ENCODE measurements around the gene SCN5A. TPM values are rescaled to one million over a fixed set of nuclear protein-coding genes. Genes with fewer than 3 reads are reported as not detected.

SCN5A gene
- total RNA-seq, 1 donor from 2014 or later: 1.2 TPM

GRCh38 chr3:38628835-38629234, 20.7 kb downstream of the SCN5A start:
- FAIRE-seq (no peak), DNase-seq (ENCODE audit: low spot score in 2 of 2) (no peak)

DNA sequence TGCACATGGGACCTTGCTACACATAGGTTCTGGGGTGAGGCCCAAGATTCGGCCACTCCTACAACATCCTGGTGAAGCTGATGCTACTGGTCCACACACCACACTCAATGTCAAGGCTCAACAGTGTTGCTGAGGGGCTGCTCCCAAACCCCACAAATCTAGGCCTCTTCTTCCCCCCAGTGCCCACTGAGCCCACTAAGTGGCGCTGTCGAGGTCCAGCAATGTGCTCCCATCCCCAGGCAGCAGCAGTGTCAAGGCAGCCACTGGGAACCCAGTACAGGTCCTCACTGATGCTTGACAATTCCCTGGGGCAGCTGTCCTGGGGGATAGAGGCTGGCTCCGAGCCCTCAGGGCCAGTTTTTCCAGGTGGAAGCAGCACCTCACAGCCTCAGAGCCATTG, 21.5 kb downstream of the SCN5A start:
- DNase-seq (ENCODE audit: low spot score in 2 of 2) (no peak), FAIRE-seq (no peak)

DNA sequence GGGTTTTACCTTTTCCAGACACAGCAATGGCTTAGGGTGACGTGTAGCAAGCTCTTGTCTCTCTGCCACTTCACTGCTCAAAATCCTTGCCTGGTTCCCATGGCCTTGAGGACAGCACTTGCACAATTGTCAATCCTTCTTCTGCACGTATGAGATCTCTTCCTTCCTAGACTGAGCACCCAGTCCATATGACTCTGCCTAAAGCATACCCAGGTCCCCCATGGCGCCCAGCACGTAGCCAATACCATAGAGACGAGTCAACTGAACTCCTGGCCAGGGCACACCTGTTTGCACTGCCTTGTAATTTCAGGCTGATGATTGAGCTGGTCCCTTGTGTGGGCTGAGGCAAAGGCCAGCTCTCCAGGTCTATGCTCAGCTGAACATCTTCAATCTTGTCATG, 23.3 kb downstream of the SCN5A start:
- FAIRE-seq (no peak), DNase-seq (ENCODE audit: low spot score in 2 of 2) (no peak)

- DNase-seq (ENCODE audit: low spot score in 2 of 2) (no peak), FAIRE-seq (no peak)
These were observed 25.9 kb downstream of the SCN5A start for GRCh38 chr3:38623539-38623938.

- FAIRE-seq: no peak
These were observed 27.2 kb downstream of the SCN5A start for GRCh38 chr3:38622336-38622735.

GRCh38 chr3:38620236-38620635, 29.3 kb downstream of the SCN5A start:
- FAIRE-seq (no peak), DNase-seq (ENCODE audit: low spot score in 2 of 2) (no peak)

More at GRCh38 chr3:38622336-38622735, 27.2 kb downstream of the SCN5A start:
- DNase-seq (ENCODE audit: low spot score in 2 of 2): no peak

DNA sequence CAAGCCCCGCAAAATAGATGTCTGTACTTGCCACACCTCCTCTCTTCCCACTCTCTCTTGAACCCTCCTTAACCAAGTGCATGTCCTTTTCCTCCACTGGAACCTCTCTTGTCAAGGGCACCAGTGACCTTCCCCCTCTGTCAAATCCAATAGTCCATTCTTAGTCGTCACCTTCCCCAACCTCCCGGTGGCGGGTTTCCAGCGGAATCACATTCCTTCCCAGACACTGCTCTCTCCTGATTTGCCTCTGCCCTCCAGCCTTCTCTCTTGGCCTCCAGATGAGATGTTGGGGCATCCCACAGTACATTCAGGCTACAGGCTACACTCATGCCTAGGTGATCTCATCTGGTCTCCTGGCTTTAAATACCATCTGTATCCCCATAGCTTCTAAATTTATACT, 31.1 kb downstream of the SCN5A start:
- FAIRE-seq (no peak), DNase-seq (ENCODE audit: low spot score in 2 of 2) (no peak)

- DNase-seq (ENCODE audit: low spot score in 2 of 2): no peak
These were observed 31.9 kb downstream of the SCN5A start for GRCh38 chr3:38617586-38617985.

GRCh38 chr3:38617137-38617536, 32.4 kb downstream of the SCN5A start:
- no peak for DNase-seq (ENCODE audit: low spot score in 2 of 2)
- FAIRE-seq: no peak

More at GRCh38 chr3:38617586-38617985, 31.9 kb downstream of the SCN5A start:
- FAIRE-seq: no peak

- FAIRE-seq (no peak), DNase-seq (ENCODE audit: low spot score in 2 of 2) (no peak)
These were observed 32.8 kb downstream of the SCN5A start for GRCh38 chr3:38616658-38617057.

- FAIRE-seq (no peak), DNase-seq (ENCODE audit: low spot score in 2 of 2) (no peak)
These were observed 33.4 kb downstream of the SCN5A start for GRCh38 chr3:38616111-38616510.

DNA sequence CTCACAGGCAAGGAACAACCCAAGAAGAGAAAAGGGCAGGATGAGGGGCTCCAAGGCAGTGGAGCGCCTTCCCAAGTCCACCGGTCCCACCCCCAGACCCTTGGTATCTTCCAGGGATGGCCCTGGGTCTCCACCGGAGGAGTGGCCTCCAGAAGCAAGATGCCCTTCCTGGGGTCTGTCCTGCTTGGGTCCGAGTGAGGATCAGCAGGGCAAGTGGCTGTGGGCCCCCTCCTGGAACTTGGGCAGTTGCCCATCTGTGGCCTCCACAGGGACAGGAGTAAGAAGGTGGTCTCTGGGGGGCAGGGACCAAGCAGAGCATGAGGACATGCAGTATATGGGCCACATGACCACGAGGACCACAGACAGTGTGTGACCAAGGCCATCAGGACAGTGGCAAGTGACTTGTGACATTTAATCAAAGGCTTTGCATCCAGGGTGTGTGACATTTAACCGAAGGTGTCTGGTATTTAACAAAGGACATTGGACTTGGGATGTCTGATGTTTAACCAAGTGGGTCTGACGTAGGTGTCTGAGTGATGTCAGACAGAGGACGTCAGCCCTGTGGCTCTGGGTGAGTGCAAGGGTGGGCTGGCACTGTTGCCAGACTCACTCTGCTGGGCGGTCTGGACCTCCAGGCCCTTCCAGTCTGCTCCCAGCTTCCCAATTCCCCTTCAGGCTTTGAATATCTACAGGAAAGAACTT, 34.7 kb downstream of the SCN5A start:
- DNase-seq (ENCODE audit: low spot score in 2 of 2): no peak
- no peak for FAIRE-seq

DNA sequence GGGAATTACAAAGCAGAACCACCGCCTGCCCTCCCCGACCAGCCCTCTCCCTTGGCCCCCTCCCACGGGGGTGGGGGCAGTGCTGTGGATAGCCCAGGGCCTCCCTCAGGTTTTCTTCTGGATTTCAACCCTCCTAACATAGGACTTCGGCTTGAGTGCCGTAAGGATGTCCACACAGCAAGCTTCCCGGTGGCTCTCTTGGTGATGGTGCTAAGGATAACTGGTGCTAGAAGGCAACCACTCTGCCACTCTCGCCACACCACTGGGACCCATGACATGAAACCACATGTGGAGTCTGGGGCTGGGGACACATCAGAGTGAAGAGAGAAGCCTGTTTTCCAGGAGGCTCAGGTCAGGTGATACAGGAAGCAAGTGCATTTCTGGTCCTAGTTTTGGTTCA, 35.4 kb downstream of the SCN5A start:
- DNase-seq (ENCODE audit: low spot score in 2 of 2): no peak
- FAIRE-seq: no peak

- FAIRE-seq (no peak), DNase-seq (ENCODE audit: low spot score in 2 of 2) (no peak)
These were observed 36.1 kb downstream of the SCN5A start for GRCh38 chr3:38613426-38613825.

DNA sequence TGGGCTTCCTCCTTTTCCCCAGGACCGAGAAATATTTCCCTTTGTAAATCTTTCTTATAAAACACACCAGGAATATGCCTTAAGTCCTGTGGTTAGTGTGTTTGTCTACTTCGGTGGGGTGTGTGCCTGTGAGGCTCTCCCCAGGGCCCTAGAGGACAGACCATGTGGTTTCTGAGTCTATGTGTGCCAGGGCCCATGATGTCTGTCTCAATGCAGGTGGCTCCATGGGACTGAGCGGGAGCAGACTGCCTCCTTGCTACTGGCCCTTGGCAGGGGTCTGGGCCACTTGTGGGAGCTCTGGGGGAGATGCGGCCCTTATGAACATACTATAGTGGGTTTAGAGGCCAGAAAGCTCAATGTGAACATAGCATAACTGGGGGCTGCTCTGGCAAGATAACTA, 37.6 kb downstream of the SCN5A start:
- DNase-seq (ENCODE audit: low spot score in 2 of 2) (no peak), FAIRE-seq (no peak)

- no peak for DNase-seq (ENCODE audit: low spot score in 2 of 2)
These were observed 38.6 kb downstream of the SCN5A start for GRCh38 chr3:38610934-38611333.

DNA sequence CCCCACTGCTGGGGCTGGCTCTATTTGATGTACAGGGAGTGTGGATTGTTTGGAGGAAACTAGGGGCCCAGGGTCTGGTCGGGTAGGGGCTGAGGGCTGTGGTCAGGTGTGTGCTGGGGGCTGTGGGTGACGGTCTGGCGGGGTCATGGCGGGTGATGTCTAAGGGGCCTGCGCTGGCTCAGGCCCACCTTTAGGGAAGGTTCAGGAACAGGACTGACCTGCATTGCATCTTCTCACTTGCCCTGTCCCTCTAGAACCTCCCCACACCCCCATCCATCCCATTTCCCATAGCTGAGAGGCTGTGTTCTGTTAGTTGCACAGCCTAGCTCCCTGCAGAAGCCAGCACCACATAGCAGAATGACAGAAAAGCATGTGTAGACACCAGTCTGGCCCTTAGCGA, 39.1 kb downstream of the SCN5A start:
- DNase-seq (ENCODE audit: low spot score in 2 of 2) (no peak), FAIRE-seq (no peak)

More at GRCh38 chr3:38610934-38611333, 38.6 kb downstream of the SCN5A start:
- FAIRE-seq: no peak

GRCh38 chr3:38609386-38610111, 39.9 kb downstream of the SCN5A start:
- FAIRE-seq (no peak), DNase-seq (ENCODE audit: low spot score in 2 of 2) (no peak)

DNA sequence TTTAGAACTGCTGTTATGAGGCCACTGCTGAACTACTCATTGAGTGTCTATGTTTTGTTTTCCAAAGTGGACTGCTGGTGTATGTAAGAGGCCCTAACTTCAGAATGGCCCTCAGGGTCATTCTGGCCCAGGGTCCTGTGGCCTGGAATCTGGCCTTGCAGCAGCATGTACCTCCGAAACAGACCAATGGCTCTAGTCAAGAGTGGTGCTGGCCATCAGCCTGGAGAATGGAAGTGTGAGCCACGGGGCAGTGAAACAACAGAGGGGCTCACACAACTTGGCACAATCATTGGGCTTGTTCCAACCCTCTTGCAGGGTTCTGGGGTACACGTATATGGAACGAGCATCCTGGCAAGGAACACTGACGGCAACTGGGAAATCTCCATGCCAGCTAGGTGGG, 40.5 kb downstream of the SCN5A start:
- FAIRE-seq: no peak

GRCh38 chr3:38608086-38608775, 41.3 kb downstream of the SCN5A start:
- FAIRE-seq (no peak), DNase-seq (ENCODE audit: low spot score in 2 of 2) (no peak)

More for the DNA sequence above, 40.5 kb downstream of the SCN5A start:
- DNase-seq (ENCODE audit: low spot score in 2 of 2): no peak

DNA sequence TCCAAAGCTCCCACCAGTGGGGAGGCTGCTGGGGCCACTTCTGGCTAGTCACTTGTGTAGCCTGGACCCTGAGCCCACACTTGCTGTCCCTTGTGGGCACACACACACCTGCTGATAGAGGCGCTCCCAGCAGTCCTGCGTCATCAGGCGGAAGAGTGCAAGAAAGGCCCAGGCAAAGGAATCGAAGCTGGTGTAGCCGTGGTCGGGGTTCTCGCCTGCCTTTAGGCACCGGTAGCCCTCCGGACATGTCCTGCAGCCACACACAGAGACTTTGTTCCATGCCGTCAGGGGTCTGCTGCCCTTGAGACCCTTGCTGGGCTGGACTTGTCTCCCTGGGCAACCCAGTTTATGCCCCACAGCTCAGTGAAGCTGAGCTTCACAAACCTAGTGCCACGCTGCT, 42.9 kb downstream of the SCN5A start:
- DNase-seq (ENCODE audit: low spot score in 2 of 2): no peak
- no peak for FAIRE-seq

All from frontal cortex (tissue), 4 donors.